ENCODE data around the gene HMOX1. TPM values are rescaled to one million over a fixed set of nuclear protein-coding genes. Genes with fewer than 3 reads are reported as not detected.
"Not testable (repeated sequence)": the region's sequence is repeated elsewhere in the genome, so short reads cannot be mapped to it uniquely, and the experiment has no call there.

Gene HMOX1
- total RNA-seq, 1 donor from 2014 or later: 60.6 TPM

DNA sequence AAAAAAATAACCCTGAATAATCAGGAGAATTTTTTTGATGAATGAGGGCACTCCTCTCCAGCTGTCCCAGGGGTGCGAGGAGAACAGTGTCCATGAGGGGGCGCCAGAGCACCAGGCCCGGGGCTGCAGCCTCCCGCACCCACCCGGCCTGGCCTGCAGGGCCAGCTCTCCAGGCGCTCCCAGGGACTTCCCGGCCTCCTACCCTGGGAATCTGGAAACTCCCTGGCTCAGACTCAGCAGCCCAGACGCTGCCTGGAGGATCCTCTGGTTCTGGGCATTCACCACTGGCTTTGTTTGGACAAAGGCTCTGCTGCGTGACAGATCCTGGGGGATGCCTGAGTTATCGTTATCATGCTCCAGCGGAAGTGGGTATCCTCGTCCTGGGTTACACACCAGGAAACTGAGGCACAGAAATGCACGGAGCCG lies 50.0 kb downstream of the HMOX1 start:
- peak; percentile 31 for DNase-seq (ENCODE audit: extremely low read depth, low read depth, low spot score)

GRCh38 chr22:35431483-35432227 lies 50.8 kb downstream of the HMOX1 start:
- DNase-seq (ENCODE audit: extremely low read depth, low read depth, low spot score): no peak

DNA sequence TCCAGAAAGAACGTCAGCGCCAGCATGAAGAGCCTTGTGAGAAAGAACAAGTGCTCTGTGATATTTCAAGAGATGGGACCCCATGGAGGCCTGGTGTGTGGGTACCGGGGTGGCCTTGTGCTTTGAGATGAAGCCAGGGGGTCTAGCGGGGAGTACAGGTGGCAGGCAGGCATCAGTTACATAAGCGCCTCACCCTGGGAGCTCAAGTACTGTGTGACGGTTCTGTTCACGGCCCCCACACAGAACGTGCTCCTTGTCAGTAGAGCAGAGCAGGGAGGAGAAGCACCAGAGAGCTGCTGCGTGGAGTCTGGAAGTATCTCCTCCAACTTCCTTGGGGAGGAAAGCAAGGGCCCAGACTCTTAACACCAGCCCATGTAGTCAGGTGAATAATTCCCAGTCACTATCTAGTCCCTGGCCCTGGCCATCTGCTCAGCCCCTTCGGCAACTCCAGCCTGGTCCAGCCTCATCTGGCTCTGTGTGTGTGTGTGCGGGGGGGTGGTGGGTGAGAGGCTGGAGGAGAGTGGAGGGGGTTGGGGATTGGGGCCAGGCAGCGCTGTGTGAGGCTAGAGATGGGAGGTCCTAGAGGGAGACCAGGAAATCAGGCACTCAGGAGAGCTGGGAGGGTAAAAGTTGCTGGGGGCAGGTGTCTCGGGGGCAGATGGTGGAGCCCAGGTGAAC lies 51.5 kb downstream of the HMOX1 start:
- DNase-seq (ENCODE audit: extremely low read depth, low read depth, low spot score): no peak

GRCh38 chr22:35434061-35434710 lies 53.3 kb downstream of the HMOX1 start:
- no peak for DNase-seq (ENCODE audit: extremely low read depth, low read depth, low spot score)

DNA sequence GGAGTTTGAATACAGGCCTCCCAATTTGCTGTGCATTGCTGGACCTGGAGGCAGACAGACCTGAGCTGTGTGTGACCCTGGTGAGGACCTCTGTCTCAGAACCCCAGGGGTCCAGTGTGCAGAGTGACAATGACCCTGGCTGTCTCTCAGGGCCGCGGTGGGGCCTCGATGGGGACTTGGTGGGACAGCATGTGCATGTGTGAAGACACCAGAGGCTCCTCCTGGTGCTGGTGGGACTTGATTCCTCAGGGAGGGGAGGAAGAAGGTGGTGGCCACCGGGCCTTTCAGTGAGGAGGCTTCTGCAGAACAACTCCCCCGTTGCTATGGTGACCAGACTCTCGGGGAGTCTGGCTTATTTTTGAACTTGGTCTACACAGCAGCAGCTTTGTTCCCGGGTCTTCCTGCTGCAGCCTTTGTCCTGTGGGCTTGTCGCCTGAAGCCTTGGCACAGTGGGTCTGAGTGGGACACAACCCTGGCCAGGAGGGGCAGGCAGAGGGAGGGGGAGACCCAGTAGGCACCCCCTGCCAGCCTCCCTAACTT lies 54.4 kb downstream of the HMOX1 start:
- no peak for DNase-seq (ENCODE audit: extremely low read depth, low read depth, low spot score)

DNA sequence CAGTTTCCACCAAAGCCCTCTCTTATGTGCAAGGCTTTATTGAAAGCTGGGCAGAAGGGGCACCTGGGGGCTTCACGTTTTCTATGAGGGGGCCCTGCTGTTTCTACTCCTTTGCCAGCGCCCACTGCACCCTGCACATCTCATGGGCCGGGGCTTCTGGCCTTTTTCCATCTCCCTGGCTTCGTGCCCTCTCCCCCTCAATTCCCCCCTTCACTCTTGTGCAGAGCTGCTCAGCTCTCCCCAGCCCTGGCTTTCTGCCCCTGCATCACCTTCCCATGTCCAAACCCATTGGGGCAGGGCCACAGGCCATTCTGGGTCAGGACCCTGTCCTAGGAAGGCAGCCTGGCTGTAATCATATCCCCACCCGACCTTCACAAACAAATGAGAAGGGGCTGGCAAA lies 55.5 kb downstream of the HMOX1 start:
- DNase-seq (ENCODE audit: extremely low read depth, low read depth, low spot score): no peak

DNA sequence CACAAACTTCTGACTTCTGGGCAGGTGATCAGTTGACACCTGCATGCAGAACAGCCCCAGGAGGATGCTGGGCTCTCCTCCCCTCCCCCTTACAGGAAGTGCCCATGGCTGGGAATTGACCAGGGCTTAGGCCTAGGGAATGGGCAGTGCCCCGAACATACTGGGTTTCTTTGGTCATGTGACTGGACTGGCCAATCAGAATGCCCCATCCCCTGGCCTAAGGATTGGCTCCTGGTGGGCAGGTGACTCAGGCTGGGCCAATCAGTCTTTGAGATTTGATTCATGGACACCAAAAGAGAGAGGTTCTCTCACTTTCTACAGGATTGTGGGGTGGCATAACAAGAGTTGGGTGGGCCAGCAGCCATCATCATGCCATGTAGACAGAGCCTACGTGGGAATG lies 56.2 kb downstream of the HMOX1 start:
- no peak for DNase-seq (ENCODE audit: extremely low read depth, low read depth, low spot score)

- not testable (repeated sequence) for DNase-seq (ENCODE audit: extremely low read depth, low read depth, low spot score)
These were observed 57.9 kb downstream of the HMOX1 start for GRCh38 chr22:35438673-35439364.

DNA sequence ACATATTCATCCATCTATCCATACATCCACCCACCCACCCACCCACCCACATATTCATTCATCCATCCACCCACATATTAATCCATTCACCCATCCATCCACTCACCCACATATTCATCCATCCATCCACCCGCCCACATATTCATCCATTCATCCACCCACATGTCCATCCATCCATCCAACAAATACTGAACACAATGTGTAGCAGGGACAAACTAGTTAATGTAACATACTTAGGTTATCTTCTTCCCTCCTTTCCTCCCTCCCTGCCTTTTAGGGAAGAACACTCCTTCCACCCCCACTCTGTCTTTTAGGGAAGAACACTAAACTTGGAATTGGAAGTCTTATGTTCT lies 58.4 kb downstream of the HMOX1 start:
- no peak for DNase-seq (ENCODE audit: extremely low read depth, low read depth, low spot score)

DNA sequence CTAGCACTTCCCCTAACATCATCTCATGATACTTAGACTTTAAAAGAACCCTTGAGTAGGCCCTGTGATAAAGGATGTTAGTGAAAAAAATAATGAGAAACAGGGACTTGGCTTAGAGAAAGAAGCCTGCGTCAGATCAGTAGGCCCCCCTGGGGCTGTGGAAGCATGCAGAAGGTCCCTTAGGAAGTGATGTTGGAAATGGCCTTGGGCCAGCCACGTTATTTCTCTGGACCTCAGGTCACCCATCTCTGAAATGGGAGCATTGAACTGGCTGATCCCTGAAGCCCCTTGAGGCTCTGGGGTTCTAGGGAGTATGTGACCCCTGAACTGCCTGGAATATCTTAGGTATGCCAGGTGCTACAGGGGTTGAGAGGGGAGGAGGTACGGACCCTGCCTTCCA lies 59.2 kb downstream of the HMOX1 start:
- no peak for DNase-seq (ENCODE audit: extremely low read depth, low read depth, low spot score)

GRCh38 chr22:35441489-35442100 lies 60.7 kb downstream of the HMOX1 start:
- no peak for DNase-seq (ENCODE audit: extremely low read depth, low read depth, low spot score)

GRCh38 chr22:35442471-35442870 lies 61.6 kb downstream of the HMOX1 start:
- DNase-seq (ENCODE audit: extremely low read depth, low read depth, low spot score): no peak

- DNase-seq (ENCODE audit: extremely low read depth, low read depth, low spot score): no peak
These were observed 62.4 kb downstream of the HMOX1 start for GRCh38 chr22:35443338-35443737.

Other genes with a start within 250 kb of the HMOX1 start
- gene HMGXB4, start 123.6 kb upstream of the HMOX1 start, total RNA-seq: 14.9 and 17.0 TPM in 2 replicates
- gene TOM1, start 81.2 kb upstream of the HMOX1 start, total RNA-seq: 54.6 and 60.2 TPM in 2 replicates
- 33.6 and 37.1 TPM in 2 replicates for gene MCM5, start 19.0 kb downstream of the HMOX1 start, total RNA-seq
- gene RASD2, start 159.7 kb downstream of the HMOX1 start, total RNA-seq: 0.19 and 0.29 TPM in 2 replicates
- not detected in 2 replicates for gene MB, start 236.2 kb downstream of the HMOX1 start, total RNA-seq